ENCODE measurements around the gene BRINP2.

- TF ChIP-seq CTCF (IDR thresholded peaks at IDR 0.05) = no peak
- no peak for TF ChIP-seq POLR2A (IDR thresholded peaks at IDR 0.05)
Observed at GRCh38 chr1:177306019-177306415, 135.3 kb downstream of the BRINP2 start.
